NT2/D1 (cell line): ENCODE data around the gene RBBP9.

Experiments used
- DNase-seq: peaks from one replicate; pipeline ENCODE4 v3.0.0-alpha.2; 2011; ENCODE audit warnings: low read depth, low spot score
- H3K27me3 ChIP-seq: 2 replicates; pipeline ENCODE4 v1.6.0; 2011; ENCODE audit warnings: mild to moderate bottlenecking; ENCODE audit not compliant: insufficient read length, insufficient read depth
- H3K36me3 ChIP-seq: 2 replicates; pipeline ENCODE4 v1.6.1; 2011; ENCODE audit warnings: mild to moderate bottlenecking, low read length, mixed read lengths; ENCODE audit not compliant: insufficient read depth, insufficient read length
- H3K4me1 ChIP-seq: 2 replicates; pipeline ENCODE4 v1.5.1; 2011; ENCODE audit not compliant: insufficient read depth, insufficient read length
- H3K4me3 ChIP-seq: 2 replicates; pipeline ENCODE4 v1.5.1; 2011; ENCODE audit warnings: low read depth; ENCODE audit not compliant: insufficient read length
- H3K9ac ChIP-seq: 2 replicates; pipeline ENCODE4 v1.6.0; 2011; ENCODE audit warnings: low read depth; ENCODE audit not compliant: insufficient read length
- H3K9me3 ChIP-seq: 2 replicates; pipeline ENCODE4 v1.5.1; 2011; ENCODE audit warnings: mild to moderate bottlenecking, low read length; ENCODE audit not compliant: insufficient read depth
- SUZ12 ChIP-seq: IDR thresholded peaks from 2 replicates; pipeline ENCODE4 v1.6.1; 2011; ENCODE audit not compliant: insufficient read length, insufficient read depth; ENCODE audit errors: extremely low read depth
- YY1 ChIP-seq: IDR thresholded peaks from 2 replicates; pipeline ENCODE4 v1.6.1; 2011; ENCODE audit not compliant: insufficient read length, insufficient read depth
- ZNF274 ChIP-seq: IDR thresholded peaks from 2 replicates; pipeline ENCODE4 v1.6.1; 2011; ENCODE audit warnings: mild to moderate bottlenecking, low read depth, low read length

The RBBP9 gene

GRCh38 chr20:18496740-18497592, at the start of gene RBBP9:
Gene RBBP9 (minus strand): TSS chr20:18497225. CDS start chr20:18497167, 58 bp downstream.
- peak within 1 kb of the TSS; percentile 75 for H3K4me3 ChIP-seq
- TF ChIP-seq SUZ12 (no peak), ZNF274 (no peak), YY1 (peak; percentile 73)
- peak; percentile 68 for DNase-seq
- no peaks in the 10 kb centered on the region for H3K27me3 ChIP-seq
- peak within 1 kb of the TSS; percentile 90 for H3K9ac ChIP-seq
- H3K9me3 ChIP-seq: no peaks in the 10 kb centered on the region
- H3K36me3 ChIP-seq: peaks cover 19% of the 10 kb centered on the region
- H3K4me1 ChIP-seq: no peaks in the 10 kb centered on the region

GRCh38 chr20:18545566-18545965, 48.5 kb upstream of the RBBP9 start:
- no peak for DNase-seq
- Histone ChIP-seq H3K9ac (no peak overlapping the region), H3K36me3 (peaks cover 72% of the 10 kb centered on the region), H3K4me3 (no peak overlapping the region), H3K27me3 (no peaks in the 10 kb centered on the region), H3K9me3 (no peaks in the 10 kb centered on the region), H3K4me1 (no peaks in the 10 kb centered on the region)
- TF ChIP-seq ZNF274: no peak

DNA sequence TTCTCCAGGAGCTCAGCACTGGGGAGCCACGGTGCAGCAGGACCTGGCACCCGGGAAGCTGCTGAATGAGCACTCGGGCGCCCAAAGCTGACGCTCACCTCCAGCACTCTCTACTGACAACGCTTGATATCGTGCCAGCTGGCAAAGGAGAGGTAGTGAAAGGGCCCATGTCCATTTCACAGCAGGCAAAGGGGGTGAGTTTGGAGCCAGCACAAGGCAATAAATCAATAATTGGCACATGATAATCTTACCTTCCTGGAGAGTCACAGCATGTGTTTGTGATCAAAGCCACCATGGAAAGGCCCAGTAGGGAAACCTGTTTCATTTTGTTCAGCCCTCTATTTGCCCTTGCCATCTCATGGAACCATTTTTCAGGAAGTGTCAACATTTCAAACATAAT, 46.9 kb upstream of the RBBP9 start:
- peaks cover 60% of the 10 kb centered on the region for H3K36me3 ChIP-seq
- no peak overlapping the region for H3K9ac ChIP-seq
- DNase-seq: no peak
- H3K4me1 ChIP-seq: no peaks in the 10 kb centered on the region
- no peak overlapping the region for H3K4me3 ChIP-seq
- no peaks in the 10 kb centered on the region for H3K27me3 ChIP-seq
- H3K9me3 ChIP-seq: no peaks in the 10 kb centered on the region
- TF ChIP-seq YY1 (no peak), SUZ12 (no peak), ZNF274 (no peak)

DNA sequence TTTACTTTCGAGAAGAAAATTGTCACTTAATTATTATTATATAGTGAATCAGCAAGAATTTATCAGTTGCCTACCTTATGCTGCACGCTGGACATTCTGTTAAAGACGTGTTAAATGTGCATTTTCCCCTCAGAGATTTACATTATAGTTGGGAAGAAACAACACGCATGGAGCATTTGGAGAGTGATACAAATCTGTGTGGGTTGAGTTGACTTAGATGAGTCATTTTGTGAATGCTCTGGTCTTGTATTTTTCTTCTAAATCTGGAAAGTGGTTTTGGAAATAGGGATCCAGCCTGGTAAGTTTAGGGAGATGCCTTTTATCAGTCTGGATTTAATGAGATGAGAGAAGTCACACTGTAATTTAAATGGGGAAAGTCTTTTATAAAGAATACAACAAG, 46.2 kb upstream of the RBBP9 start:
- H3K36me3 ChIP-seq: peaks cover 56% of the 10 kb centered on the region
- TF ChIP-seq YY1: no peak
- no peak for TF ChIP-seq ZNF274
- TF ChIP-seq SUZ12: no peak
- H3K27me3 ChIP-seq: no peaks in the 10 kb centered on the region
- no peak for DNase-seq
- H3K9ac ChIP-seq: no peak overlapping the region
- H3K9me3 ChIP-seq: no peaks in the 10 kb centered on the region
- H3K4me3 ChIP-seq: no peak overlapping the region
- H3K4me1 ChIP-seq: no peaks in the 10 kb centered on the region

DNA sequence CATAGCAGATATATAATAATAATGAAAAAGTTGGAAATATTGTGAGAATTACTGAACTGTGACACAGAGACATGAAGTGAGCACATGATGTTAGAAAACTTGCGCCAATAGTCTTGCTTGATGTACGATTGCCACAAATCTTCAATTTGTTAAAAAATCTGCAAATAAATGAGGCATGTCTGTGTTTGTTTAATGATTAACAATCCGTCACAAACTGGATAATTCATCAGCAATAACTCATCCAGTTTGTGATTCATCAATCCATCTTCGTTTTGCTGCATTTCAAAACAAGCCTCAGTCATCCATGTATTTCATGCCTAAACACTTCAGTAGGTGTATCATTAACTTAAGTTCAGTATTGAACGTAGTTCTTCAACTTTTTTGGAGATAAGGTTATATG, 44.7 kb upstream of the RBBP9 start:
- Histone ChIP-seq H3K27me3 (no peaks in the 10 kb centered on the region), H3K9ac (no peak overlapping the region), H3K4me1 (no peaks in the 10 kb centered on the region), H3K9me3 (no peaks in the 10 kb centered on the region), H3K36me3 (peaks cover 48% of the 10 kb centered on the region), H3K4me3 (no peak overlapping the region)
- DNase-seq: no peak
- TF ChIP-seq YY1 (no peak), ZNF274 (no peak), SUZ12 (no peak)

DNA sequence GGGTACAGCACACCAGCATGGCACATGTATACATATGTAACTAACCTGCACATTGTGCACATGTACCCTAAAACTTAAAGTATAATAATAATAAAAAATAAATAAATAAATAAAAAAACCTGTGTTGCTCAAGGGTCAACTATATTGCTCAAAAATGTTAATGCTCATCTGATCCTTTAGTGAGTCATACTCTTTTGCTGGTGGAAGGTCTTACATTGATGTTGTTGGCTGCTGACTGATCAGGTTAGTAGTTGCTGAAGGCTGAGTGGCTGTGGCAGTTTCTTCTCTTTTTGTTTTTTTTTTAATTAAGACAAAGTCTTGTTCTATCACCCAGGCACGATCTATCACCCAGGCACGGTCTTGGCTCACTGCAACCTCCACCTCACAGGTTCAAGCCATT, 40.6 kb upstream of the RBBP9 start:
- TF ChIP-seq SUZ12 (no peak), ZNF274 (no peak), YY1 (no peak)
- Histone ChIP-seq H3K4me1 (no peaks in the 10 kb centered on the region), H3K4me3 (no peak overlapping the region), H3K9ac (no peak overlapping the region), H3K9me3 (no peaks in the 10 kb centered on the region), H3K36me3 (peaks cover 36% of the 10 kb centered on the region), H3K27me3 (no peaks in the 10 kb centered on the region)
- DNase-seq: no peak

- Histone ChIP-seq H3K27me3 (no peaks in the 10 kb centered on the region), H3K4me1 (no peaks in the 10 kb centered on the region), H3K36me3 (peaks cover 55% of the 10 kb centered on the region), H3K9me3 (no peaks in the 10 kb centered on the region), H3K9ac (no peak overlapping the region), H3K4me3 (no peak overlapping the region)
- TF ChIP-seq ZNF274 (no peak), SUZ12 (no peak), YY1 (no peak)
- DNase-seq: no peak
Measured at GRCh38 chr20:18533978-18534644, 37.1 kb upstream of the RBBP9 start.
